GM21576 (cell line): ENCODE measurements around the gene TMEM176B.

Experiments used
- ATAC-seq: cut with Tn5 transposase; IDR thresholded peaks from one replicate; pipeline ENCODE4 v1.9.1; 2021; ENCODE audit warnings: mild to moderate bottlenecking, moderate library complexity; ENCODE audit not compliant: unreplicated experiment

Gene TMEM176B

GRCh38 chr7:150799741-150800580, at the start of gene TMEM176B:
TMEM176B (minus strand) TSS chr7:150800364; CDS start chr7:150796569, 3,795 bp downstream.
- no peak for ATAC-seq

- ATAC-seq: no peak
Observed at GRCh38 chr7:150849204-150849775, 49.1 kb upstream of the TMEM176B start.

GRCh38 chr7:150848561-150849115, 48.5 kb upstream of the TMEM176B start:
- no peak for ATAC-seq

GRCh38 chr7:150848111-150848510, 47.9 kb upstream of the TMEM176B start:
- ATAC-seq: no peak

GRCh38 chr7:150847536-150847935, 47.4 kb upstream of the TMEM176B start:
- no peak for ATAC-seq

- no peak for ATAC-seq
Observed at GRCh38 chr7:150846291-150847115, 46.3 kb upstream of the TMEM176B start.

- ATAC-seq: no peak
Observed at GRCh38 chr7:150845421-150845861, 45.3 kb upstream of the TMEM176B start.

- ATAC-seq: no peak
Observed at GRCh38 chr7:150842716-150843115, 42.6 kb upstream of the TMEM176B start.

GRCh38 chr7:150842018-150842417, 41.9 kb upstream of the TMEM176B start:
- no peak for ATAC-seq

GRCh38 chr7:150838965-150839650, 38.9 kb upstream of the TMEM176B start:
- ATAC-seq: no peak

GRCh38 chr7:150835702-150836280, 35.6 kb upstream of the TMEM176B start:
- ATAC-seq: no peak

- ATAC-seq: no peak
Observed at GRCh38 chr7:150835019-150835418, 34.9 kb upstream of the TMEM176B start.

GRCh38 chr7:150831851-150832250, 31.7 kb upstream of the TMEM176B start:
- no peak for ATAC-seq

- ATAC-seq: no peak
Observed at GRCh38 chr7:150830937-150831336, 30.8 kb upstream of the TMEM176B start.

GRCh38 chr7:150829426-150829825, 29.3 kb upstream of the TMEM176B start:
- no peak for ATAC-seq

GRCh38 chr7:150828384-150828783, 28.2 kb upstream of the TMEM176B start:
- no peak for ATAC-seq

GRCh38 chr7:150826061-150826849, 26.1 kb upstream of the TMEM176B start:
- ATAC-seq: no peak

GRCh38 chr7:150824379-150825177, 24.4 kb upstream of the TMEM176B start:
- no peak for ATAC-seq
